Keratinocyte (primary cell): ENCODE measurements around the gene RASL10A. TPM values are rescaled to one million over a fixed set of nuclear protein-coding genes. Genes with fewer than 3 reads are reported as not detected.

Source experiments
- DNase-seq: peaks from one replicate; pipeline ENCODE4 v3.0.0-alpha.2; 2011; ENCODE audit warnings: low read depth, missing footprints, low spot score
- FAIRE-seq: peaks from 2 replicates; lab custom pipeline; 2011; peaks lifted over from hg19 to GRCh38; lab: Jason Lieb, UNC
- H2AFZ ChIP-seq: 2 replicates; pipeline ENCODE4 v1.6.0; 2012; ENCODE audit warnings: low read length, control low read depth, inconsistent platforms; ENCODE audit not compliant: control insufficient read depth
- H3K27ac ChIP-seq: 2 replicates; pipeline ENCODE4 v1.5.1; 2011; ENCODE audit warnings: low read length; ENCODE audit not compliant: control insufficient read depth, insufficient read depth
- H3K27me3 ChIP-seq: 3 replicates; pipeline ENCODE4 v1.6.0; 2011; ENCODE audit warnings: low read length; ENCODE audit not compliant: control insufficient read depth, insufficient read depth; ENCODE audit errors: extremely low read depth
- H3K36me3 ChIP-seq, 2 experiments: 2 replicates in 1 of 2; 3 replicates in 1 of 2; pipeline ENCODE4 v1.5.1; 2011; ENCODE audit warnings: low read length in 2 of 2, mild to moderate bottlenecking in 1 of 2; ENCODE audit not compliant: control insufficient read depth in 2 of 2, insufficient read depth in 2 of 2; ENCODE audit errors: extremely low read depth in 1 of 2
- H3K4me1 ChIP-seq: 3 replicates; pipeline ENCODE4 v1.5.1; 2011; ENCODE audit warnings: low read length; ENCODE audit not compliant: control insufficient read depth, insufficient read depth; ENCODE audit errors: extremely low read depth
- H3K4me2 ChIP-seq: 3 replicates; pipeline ENCODE4 v1.6.0; 2011; ENCODE audit warnings: low read depth, low read length; ENCODE audit not compliant: control insufficient read depth, insufficient read depth; ENCODE audit errors: extremely low read depth
- H3K4me3 ChIP-seq, 3 experiments: fragments of 200-600 bp in 1 of 3; sonication (generic) in 1 of 3; 2 replicates in 2 of 3; 3 replicates in 1 of 3; pipeline ENCODE4 v1.5.1; 2011 to 2016; ENCODE audit warnings: low read length in 3 of 3, mild to moderate bottlenecking in 3 of 3, control low read depth in 2 of 3, inconsistent platforms in 1 of 3, low read depth in 1 of 3, mixed read lengths in 1 of 3, mixed run types in 1 of 3, moderate library complexity in 1 of 3; ENCODE audit not compliant: control insufficient read depth in 2 of 3, insufficient read depth in 2 of 3; ENCODE audit errors: extremely low read depth in 1 of 3
- H3K79me2 ChIP-seq: 2 replicates; pipeline ENCODE4 v1.6.0; 2012; ENCODE audit warnings: low read length; ENCODE audit not compliant: control insufficient read depth, insufficient read depth
- H3K9ac ChIP-seq: 3 replicates; pipeline ENCODE4 v1.6.0; 2011; ENCODE audit warnings: low read length; ENCODE audit not compliant: control insufficient read depth, insufficient read depth; ENCODE audit errors: extremely low read depth
- H3K9me1 ChIP-seq: 3 replicates; pipeline ENCODE4 v1.6.0; 2011; ENCODE audit warnings: low read length; ENCODE audit not compliant: control insufficient read depth, insufficient read depth; ENCODE audit errors: extremely low read depth
- H3K9me3 ChIP-seq: 2 replicates; pipeline ENCODE4 v1.5.1; 2012; ENCODE audit warnings: low read depth, low read length; ENCODE audit not compliant: control insufficient read depth
- H4K20me1 ChIP-seq: 3 replicates; pipeline ENCODE4 v1.6.0; 2011; ENCODE audit warnings: low read length; ENCODE audit not compliant: control insufficient read depth, insufficient read depth; ENCODE audit errors: extremely low read depth
- CTCF ChIP-seq, 3 experiments: IDR thresholded peaks in 1 of 3; conservative IDR thresholded peaks in 1 of 3; optimal IDR thresholded peaks in 1 of 3; 2 replicates in 2 of 3; 3 replicates in 1 of 3; pipeline versions ENCODE3 to v1.5.1; 2011; ENCODE audit warnings: low read length in 3 of 3, mild to moderate bottlenecking in 3 of 3, moderate library complexity in 2 of 3, control low read depth in 1 of 3, inconsistent platforms in 1 of 3; ENCODE audit not compliant: insufficient read depth in 2 of 3; ENCODE audit errors: extremely low read depth in 1 of 3
- EZH2 ChIP-seq: IDR thresholded peaks from one replicate; pipeline ENCODE4 v1.6.1; 2012; ENCODE audit warnings: inconsistent platforms, mild to moderate bottlenecking, low read length, moderate library complexity
- dilution Hi-C: fragments of 300-500 bp; cut with MboI; formaldehyde crosslinking; loops from one replicate; pipeline ENCODE4 v1.7.0; 2020; ENCODE audit warnings: low sequenced_read_pairs; ENCODE audit not compliant: extremely low pct_ligation_motif_present
- polyA plus RNA-seq, 5 experiments: library from polyadenylated mRNA; depleted of rRNA in 3 of 5; stranded (reverse) in 3 of 5; stranded (forward) in 1 of 5; unstranded in 1 of 5; fragments of >200 nt; gene quantifications; 1 replicate in 1 of 5; 2 replicates in 3 of 5; 3 replicates in 1 of 5; pipeline versions ENCODE4 v1.2.1 to v1.2.3, GENCODE V29; 2011 to 2012; ENCODE audit warnings: missing spikeins in 2 of 5, low read depth in 1 of 5, low replicate concordance in 1 of 5

The RASL10A gene
- polyA plus RNA-seq, 1 donor (not counting 4 experiments of a cell fraction or from before 2014, with no cell fraction given), result not detected

GRCh38 chr22:29328055-29328454 lies 12.6 kb upstream of the RASL10A start:
- FAIRE-seq, result no peak
- no peak overlapping the region for H3K27ac ChIP-seq
- no peak for DNase-seq
- no peak overlapping the region for H3K4me3 ChIP-seq
- no peak overlapping the region for H3K4me2 ChIP-seq
- dilution Hi-C loops, result no loop called here
- H4K20me1 ChIP-seq, result no peaks in the 10 kb centered on the region
- H3K4me1 ChIP-seq, result no peaks in the 10 kb centered on the region
- H3K9ac ChIP-seq, result no peak overlapping the region
- no peaks in the 10 kb centered on the region for H3K27me3 ChIP-seq
- no peaks in the 10 kb centered on the region for H3K9me3 ChIP-seq
- no peaks in the 10 kb centered on the region for H3K9me1 ChIP-seq
- no peak for TF ChIP-seq EZH2
- peak in 1 of 3 experiments; percentile 33 for TF ChIP-seq CTCF (optimal IDR thresholded peaks at IDR 0.05 in 1 of 3, IDR thresholded peaks at IDR 0.05 in 1 of 3, conservative IDR thresholded peaks at IDR 0.05 in 1 of 3; ENCODE audit: extremely low read depth in 1 of 3, insufficient read depth in 2 of 3, low read length in 3 of 3)
- no peak overlapping the region for H2AFZ ChIP-seq
- no peaks in the 10 kb centered on the region for H3K79me2 ChIP-seq
- H3K36me3 ChIP-seq, result peaks cover 13 to 26% of the 10 kb centered on the region in 2 experiments

- no peaks in the 10 kb centered on the region for H3K79me2 ChIP-seq
- H3K9ac ChIP-seq, result no peak overlapping the region
- H3K4me2 ChIP-seq, result no peak overlapping the region
- no peaks in the 10 kb centered on the region for H3K4me1 ChIP-seq
- peaks cover 13 to 26% of the 10 kb centered on the region in 2 experiments for H3K36me3 ChIP-seq
- no peak for DNase-seq
- H2AFZ ChIP-seq, result no peak overlapping the region
- H4K20me1 ChIP-seq, result no peaks in the 10 kb centered on the region
- TF ChIP-seq CTCF (optimal IDR thresholded peaks at IDR 0.05 in 1 of 3, IDR thresholded peaks at IDR 0.05 in 1 of 3, conservative IDR thresholded peaks at IDR 0.05 in 1 of 3; ENCODE audit: extremely low read depth in 1 of 3, insufficient read depth in 2 of 3, low read length in 3 of 3), result no peak
- TF ChIP-seq EZH2, result no peak
- dilution Hi-C loops, result no loop called here
- no peak overlapping the region for H3K27ac ChIP-seq
- no peak for FAIRE-seq
- no peaks in the 10 kb centered on the region for H3K9me3 ChIP-seq
- no peaks in the 10 kb centered on the region for H3K27me3 ChIP-seq
- H3K4me3 ChIP-seq, result no peak overlapping the region
- no peaks in the 10 kb centered on the region for H3K9me1 ChIP-seq
These were observed 11.7 kb upstream of the RASL10A start for GRCh38 chr22:29327089-29327764.
